SKM-1 treated with dmso at 0.1 percent for 144 hours (cell line): ENCODE data around the gene POU5F1.
"Not testable (repeated sequence)": the region's sequence is repeated elsewhere in the genome, so short reads cannot be mapped to it uniquely, and the experiment has no call there.

Experiments
- DNase-seq: peaks from one replicate; lab custom pipeline; 2025; ENCODE audit not compliant: unreplicated experiment; lab: John Stamatoyannopoulos, UW

The POU5F1 gene

GRCh38 chr6:31169123-31169857 is 1.2 kb downstream of the POU5F1 start:
- DNase-seq, result no peak

DNA sequence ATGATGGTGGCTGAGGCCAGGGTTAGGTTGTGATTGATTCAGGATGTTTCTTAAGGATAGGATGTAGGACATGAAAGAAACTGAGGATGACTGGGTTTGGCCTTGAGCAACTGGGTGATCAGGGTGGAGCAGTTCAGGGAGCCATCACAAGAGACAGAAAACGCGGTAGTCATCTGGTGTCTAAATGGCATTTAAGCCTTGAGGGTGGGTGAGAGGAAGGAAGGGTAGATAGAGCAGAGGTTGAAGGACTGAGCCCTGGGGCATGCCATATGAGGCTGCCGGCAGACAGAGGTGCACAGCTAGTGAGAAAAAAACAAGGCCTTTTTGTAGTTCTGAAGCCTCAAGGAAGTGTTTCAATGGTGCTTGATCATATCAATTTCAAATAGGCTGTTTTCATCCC is 1.9 kb downstream of the POU5F1 start:
- no peak for DNase-seq

DNA sequence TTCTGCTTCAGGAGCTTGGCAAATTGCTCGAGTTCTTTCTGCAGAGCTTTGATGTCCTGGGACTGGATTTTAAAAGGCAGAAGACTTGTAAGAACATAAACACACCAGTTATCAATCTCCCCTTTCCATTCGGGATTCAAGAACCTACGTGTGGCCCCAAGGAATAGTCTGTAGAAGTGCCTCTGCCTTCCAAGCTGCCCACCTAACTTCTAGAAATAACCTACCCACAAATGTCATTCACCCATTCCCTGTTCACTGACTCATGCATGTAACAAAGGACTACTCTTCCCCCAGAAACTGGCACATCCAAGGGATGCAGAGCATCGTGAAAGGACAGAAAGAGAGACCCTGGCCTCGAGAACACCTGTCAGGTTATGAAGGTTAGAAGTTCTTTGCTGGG is 4.5 kb downstream of the POU5F1 start:
- no peak for DNase-seq

DNA sequence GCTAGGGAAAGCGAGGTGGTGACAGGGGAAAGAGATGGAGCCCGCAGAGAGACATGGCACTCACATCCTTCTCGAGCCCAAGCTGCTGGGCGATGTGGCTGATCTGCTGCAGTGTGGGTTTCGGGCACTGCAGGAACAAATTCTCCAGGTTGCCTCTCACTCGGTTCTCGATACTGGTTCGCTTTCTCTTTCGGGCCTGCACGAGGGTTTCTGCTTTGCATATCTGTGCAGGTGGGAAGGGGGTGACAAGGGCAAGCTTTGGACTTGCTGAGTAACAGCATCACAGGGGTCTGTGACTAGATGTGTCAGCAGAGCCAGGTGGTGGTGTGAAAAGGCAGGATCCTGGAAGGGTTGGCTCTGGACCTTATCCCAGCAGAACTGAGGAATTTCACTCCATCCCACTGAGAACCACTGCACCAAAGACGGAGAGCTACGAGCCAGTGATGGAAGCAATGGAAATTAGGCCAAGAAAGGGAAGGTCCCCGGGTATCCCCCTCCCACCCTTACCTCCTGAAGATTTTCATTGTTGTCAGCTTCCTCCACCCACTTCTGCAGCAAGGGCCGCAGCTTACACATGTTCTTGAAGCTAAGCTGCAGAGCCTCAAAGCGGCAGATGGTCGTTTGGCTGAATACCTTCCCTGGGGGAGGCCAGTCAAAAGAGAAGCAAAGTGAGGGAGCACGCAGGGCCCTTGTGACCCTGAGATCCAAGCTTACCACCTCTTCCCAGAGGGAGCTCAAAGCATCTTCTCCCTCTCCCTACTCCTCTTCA is 5.2 kb downstream of the POU5F1 start:
- not testable (repeated sequence) for DNase-seq

DNA sequence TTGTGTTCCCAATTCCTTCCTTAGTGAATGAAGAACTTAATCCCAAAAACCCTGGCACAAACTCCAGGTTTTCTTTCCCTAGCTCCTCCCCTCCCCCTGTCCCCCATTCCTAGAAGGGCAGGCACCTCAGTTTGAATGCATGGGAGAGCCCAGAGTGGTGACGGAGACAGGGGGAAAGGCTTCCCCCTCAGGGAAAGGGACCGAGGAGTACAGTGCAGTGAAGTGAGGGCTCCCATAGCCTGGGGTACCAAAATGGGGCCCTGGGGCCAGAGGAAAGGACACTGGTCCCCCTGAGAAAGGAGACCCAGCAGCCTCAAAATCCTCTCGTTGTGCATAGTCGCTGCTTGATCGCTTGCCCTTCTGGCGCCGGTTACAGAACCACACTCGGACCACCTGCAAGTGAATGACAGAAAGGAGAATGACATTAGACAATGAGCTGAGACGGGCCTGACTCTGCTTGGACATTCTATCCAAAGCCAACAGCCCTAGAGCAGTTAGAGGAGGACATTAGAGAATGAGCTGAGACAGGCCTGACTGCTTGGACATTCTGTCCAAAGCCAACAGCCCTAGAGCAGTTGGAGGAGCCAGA is 5.9 kb downstream of the POU5F1 start:
- DNase-seq, result not testable (repeated sequence)

DNA sequence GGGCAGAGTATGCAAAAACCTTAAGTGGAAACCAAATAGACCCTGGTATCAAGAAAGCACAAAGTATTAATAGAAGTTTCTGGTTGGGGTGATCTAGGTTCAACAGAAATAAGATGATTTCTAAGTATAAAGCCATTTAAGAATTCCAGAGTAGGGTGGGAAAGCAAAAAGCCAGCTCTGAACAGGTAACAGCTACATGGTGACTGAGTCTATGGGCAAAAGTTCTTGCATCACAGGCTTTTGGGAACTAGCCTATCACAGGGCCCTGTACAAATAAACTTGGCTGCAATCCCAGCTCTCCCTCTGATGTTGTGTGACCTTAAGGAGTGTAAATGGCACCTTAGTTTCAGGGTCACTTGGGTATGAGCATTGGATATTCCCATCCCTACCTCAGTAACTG is 6.6 kb downstream of the POU5F1 start:
- DNase-seq, result no peak

- DNase-seq, result no peak
Observed at GRCh38 chr6:31162463-31163165, 7.9 kb downstream of the POU5F1 start.

DNA sequence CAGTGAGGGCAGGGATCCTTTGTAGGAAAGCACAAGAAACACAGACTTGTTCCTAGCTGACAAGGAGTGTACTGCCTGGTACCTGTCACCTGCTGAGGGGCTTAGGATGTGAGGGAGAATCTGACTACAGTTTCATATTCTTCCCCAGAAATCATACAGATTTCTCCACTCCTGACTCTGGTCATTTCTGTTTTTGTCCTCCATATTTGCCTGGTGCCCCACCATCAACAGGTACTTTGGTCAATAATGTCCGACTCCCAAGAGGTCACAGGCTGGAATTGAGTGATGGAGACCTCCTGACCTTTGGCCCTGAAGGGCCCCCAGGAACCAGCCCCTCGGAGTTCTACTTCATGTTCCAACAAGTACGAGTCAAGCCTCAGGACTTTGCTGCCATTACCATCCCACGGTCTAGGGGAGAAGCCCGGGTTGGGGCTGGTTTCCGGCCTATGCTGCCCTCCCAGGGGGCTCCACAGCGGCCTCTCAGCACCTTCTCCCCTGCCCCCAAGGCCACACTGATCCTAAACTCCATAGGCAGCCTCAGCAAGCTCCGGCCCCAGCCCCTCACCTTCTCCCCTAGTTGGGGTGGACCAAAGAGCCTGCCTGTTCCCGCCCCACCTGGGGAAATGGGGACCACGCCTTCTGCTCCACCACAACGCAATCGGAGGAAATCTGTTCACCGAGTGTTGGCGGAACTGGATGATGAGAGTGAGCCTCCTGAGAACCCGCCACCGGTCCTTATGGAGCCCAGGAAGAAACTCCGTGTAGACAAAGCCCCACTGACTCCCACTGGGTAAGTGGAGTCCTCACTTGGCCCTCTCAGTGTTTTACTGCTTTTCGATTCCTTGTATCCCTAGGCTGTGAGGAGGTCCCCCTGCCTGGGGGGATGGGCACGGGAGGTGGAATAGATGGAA is 9.0 kb downstream of the POU5F1 start:
- no peak for DNase-seq

DNA sequence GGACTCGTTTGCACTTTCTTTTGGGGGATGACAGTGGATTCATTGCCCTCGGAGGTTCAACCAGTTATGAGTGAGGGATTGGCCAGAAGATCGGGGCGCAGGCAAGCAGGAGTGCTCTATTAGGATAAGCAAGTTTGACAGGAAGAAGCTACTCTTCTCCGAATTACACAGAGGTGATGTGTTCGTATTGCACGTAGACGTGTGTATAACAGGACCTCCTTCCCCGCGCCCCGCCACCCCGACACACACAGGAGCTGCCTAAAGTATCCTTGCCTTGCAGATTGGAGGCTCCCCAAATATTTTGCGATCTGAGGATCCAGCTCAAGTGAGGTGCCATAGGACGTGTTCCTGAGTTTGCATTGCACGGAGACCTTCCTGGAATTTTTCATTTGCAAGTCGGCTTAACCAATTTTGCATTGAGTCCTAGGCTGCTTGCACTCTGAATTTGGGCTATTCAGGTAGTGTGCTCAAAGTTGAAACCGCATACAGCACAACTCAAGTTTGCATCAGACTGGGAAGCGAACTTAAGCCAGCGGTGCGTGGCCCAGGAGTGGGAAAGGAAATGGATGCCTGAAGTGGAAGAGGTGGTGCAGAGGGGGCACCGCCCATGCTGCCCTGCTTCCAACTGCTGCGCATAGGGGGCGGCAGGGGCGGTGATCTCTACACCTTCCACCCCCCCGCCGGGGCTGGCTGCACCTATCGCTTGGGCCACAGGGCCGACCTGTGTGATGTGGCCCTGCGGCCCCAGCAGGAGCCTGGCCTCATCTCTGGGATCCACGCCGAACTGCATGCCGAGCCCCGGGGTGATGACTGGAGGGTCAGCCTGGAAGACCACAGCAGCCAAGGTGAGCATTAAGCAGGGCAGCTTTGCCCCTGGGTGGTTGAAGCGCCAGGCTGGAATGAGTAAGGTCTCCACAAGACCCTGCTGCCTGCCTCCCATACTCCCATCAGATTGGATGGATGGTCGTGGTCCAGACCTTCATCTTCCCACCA is 11.3 kb downstream of the POU5F1 start:
- peak; percentile 38 for DNase-seq

DNA sequence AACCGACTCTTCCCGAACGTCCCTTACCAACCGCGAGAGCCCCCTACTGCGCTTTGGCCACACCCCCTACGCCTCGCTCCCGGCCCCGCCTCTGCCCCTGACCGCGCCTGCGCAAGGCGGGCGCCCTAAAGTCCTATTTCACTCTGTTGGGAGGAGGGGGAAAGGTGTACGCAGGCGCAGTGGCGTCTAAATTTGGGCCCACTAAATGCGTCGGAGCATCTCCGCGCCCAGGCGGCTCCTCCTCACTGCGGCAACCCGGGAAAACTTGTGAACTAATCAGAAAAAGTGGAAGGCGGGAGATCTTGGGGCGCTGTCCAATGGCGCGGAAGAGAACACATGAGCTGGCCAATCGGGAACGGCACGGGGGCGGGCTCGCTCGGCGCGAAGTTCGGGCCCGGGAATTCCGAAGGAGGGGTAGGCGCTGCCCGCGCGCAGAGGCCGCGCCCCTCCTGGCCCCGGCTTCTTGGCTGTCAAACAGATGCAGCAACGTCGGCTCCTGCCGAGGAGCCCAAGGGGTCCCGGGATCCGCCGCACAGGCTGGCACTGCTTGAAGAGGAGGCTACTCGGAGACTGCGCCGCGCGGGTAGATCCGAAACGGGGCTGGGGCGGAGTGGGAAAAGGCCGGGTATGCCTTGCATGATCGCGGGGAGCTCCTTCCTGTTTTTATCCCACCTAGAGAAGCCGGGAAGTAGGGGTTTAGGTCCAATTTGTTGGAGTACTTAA is 12.2 kb downstream of the POU5F1 start, which contains the start of gene TCF19:
TCF19 (plus strand) TSS at position 450 of the 723 bp plus-strand sequence. CDS start 881 bp downstream, outside the sequence.
- peak; percentile 99 for DNase-seq

DNA sequence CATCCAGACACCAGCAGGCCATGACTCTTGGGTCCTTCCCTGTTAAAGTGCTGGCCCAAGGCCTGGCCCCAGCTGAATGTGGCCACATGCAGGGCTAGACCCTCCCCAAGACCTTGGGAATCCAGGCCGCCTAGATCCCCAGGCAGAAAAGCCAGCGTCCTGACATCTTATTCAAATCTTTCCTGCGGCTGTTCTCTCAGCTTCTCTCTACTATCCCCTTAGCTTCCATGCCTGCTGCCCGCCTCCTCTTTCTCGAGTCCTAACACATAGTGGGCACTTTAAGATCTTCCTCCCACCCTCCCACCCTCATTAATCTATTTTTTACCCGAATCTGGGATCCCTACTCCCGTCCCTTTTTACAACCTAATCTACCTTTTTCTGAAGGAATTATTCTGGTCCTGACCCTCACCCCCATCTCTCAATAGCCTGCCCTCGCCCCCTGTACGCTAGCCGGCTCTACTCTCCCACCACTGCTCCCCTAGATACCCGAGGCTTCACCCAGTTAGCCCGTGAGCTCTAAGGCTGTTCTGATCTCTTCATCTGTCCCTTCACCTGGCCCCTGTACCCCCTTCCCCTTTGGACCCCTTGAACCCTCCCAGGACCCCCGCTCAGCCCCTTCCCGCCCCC is 12.9 kb downstream of the POU5F1 start, which contains the start of gene CCHCR1:
CCHCR1 (minus strand) TSS at position 290 of the 627 bp plus-strand sequence; CDS start at position 88, 202 bp downstream.
- DNase-seq, result no peak

GRCh38 chr6:31156641-31157040 is 13.8 kb downstream of the POU5F1 start:
- DNase-seq, result no peak

- DNase-seq, result no peak
Observed at GRCh38 chr6:31154436-31154835, 16.0 kb downstream of the POU5F1 start.

- no peak for DNase-seq
Observed at GRCh38 chr6:31152781-31153180, 17.7 kb downstream of the POU5F1 start.

- DNase-seq, result no peak
Observed at GRCh38 chr6:31149827-31150447, 20.5 kb downstream of the POU5F1 start.

- DNase-seq, result no peak
Observed at GRCh38 chr6:31145386-31145785, 25.1 kb downstream of the POU5F1 start.

GRCh38 chr6:31144970-31145340 is 25.5 kb downstream of the POU5F1 start:
- DNase-seq, result no peak
